GM23338 (cell line): Measurements from ENCODE around the gene PLCL1.

Experiments
- EZH2phosphoT487 ChIP-seq: fragments of 200-600 bp; sonication (generic); IDR thresholded peaks from one replicate; pipeline ENCODE4 v1.8.1; 2018; ENCODE audit warnings: antibody characterized with exemption; ENCODE audit not compliant: unreplicated experiment
- POLR2AphosphoS5 ChIP-seq: IDR thresholded peaks from 2 replicates; pipeline ENCODE4 v1.6.1; 2016; ENCODE audit warnings: antibody characterized with exemption, low read depth

DNA sequence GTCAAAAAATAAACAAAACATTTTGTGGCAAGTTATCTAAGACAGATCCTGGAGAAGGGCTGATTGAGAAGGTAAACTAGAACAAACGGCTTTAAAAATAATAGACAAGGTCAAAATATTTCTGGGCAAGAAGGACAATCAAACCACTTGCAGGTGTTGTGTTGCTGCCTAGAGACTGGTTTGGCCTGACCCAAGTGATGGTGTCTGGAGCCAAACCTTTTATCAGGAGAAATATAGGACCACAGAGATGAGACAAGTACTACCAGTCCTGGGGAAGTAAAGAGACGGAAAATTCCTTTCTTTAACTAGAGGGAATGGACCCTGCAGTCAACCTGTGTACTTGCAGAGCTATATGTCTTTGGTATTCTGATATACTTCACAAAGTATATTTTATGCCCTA, 44.2 kb downstream of the PLCL1 start:
- TF ChIP-seq POLR2AphosphoS5: no peak
- TF ChIP-seq EZH2phosphoT487: no peak
